HG03159 (cell line): Measurements from ENCODE around the gene EEF1A2.
"Not testable (repeated sequence)": the region's sequence is repeated elsewhere in the genome, so short reads cannot be mapped to it uniquely, and the experiment has no call there.

Experiments
- ATAC-seq: cut with Tn5 transposase; IDR thresholded peaks from one replicate; pipeline ENCODE4 v1.9.1; 2021; ENCODE audit warnings: mild to moderate bottlenecking, moderate library complexity; ENCODE audit not compliant: unreplicated experiment

EEF1A2 gene

DNA sequence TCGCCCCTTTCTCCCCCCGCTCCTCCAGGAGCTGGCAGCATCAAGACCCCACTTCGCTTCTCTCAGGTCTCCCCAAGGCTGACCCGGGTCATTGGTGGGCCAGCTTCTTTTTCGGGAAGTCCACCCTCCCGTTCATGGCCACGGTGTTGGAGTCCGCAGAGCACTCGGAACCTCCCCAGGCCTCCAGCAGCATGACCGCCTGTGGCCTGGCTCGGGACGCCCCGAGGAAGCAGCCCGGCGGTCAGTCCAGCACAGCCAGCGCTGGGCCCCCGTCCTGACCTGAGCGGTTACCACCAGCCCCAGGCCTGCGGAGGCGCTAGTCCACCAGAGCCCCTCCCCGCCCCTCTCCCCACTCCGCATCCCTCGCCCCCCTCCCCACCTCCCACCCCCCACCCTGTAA is 22.7 kb upstream of the EEF1A2 start:
- no peak for ATAC-seq

DNA sequence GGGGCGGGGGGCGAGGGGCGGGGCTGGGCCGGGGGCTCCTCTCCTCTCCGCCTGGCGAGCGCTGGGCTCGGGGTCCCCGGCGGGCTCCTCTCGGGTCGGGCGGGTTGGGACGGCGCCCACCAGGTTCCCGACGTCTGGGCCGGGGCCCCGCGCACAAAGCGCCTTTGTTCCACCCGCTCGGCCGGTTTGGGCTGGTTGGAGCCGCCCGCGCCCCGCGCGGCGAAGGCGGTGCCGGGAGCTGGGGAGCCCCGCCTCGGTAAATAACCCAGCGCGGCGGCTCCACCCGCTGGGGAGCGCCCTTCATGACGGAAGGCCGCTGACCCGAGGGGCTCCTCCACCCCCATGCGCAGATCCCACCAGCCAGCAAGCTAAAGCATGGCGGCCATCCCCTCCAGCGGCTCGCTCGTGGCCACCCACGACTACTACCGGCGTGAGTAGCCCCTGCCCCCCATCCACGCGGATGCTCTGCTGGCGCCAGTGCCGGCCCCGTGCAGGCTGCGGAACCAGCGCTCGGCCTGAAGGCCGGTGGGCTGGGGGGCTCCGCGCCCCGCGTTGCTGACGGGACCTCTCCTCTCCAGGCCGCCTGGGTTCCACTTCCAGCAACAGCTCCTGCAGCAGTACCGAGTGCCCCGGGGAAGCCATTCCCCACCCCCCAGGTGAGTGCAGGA is 22.2 kb upstream of the EEF1A2 start:
- peak; percentile 45 for ATAC-seq

DNA sequence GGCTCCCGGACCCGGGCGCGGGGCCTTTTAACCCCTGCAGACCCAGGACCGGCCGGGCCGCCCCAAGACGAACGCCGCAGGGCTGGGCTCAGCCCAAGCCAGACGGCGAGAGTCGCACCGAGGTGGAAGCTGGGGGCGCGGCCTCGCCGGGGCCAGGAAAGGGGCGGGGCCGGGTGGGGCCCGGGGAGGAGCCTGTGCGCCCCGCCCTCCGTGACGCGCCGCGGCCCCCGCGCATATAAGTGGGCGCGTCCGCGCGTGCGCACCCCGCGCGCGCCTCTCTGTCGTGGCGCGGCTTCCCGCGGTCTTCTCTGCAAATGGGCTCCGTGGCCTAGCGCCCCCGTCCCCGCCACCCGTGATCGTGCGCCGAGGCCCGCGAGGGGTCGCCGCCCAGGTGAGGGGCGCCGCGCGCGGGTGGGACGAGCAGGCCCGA is 21.6 kb upstream of the EEF1A2 start, which contains the start of gene PPDPF:
Gene PPDPF (plus strand): TSS at position 262 of the 430 bp plus-strand sequence. CDS start 544 bp downstream, outside the sequence.
- ATAC-seq: peak; percentile 68

DNA sequence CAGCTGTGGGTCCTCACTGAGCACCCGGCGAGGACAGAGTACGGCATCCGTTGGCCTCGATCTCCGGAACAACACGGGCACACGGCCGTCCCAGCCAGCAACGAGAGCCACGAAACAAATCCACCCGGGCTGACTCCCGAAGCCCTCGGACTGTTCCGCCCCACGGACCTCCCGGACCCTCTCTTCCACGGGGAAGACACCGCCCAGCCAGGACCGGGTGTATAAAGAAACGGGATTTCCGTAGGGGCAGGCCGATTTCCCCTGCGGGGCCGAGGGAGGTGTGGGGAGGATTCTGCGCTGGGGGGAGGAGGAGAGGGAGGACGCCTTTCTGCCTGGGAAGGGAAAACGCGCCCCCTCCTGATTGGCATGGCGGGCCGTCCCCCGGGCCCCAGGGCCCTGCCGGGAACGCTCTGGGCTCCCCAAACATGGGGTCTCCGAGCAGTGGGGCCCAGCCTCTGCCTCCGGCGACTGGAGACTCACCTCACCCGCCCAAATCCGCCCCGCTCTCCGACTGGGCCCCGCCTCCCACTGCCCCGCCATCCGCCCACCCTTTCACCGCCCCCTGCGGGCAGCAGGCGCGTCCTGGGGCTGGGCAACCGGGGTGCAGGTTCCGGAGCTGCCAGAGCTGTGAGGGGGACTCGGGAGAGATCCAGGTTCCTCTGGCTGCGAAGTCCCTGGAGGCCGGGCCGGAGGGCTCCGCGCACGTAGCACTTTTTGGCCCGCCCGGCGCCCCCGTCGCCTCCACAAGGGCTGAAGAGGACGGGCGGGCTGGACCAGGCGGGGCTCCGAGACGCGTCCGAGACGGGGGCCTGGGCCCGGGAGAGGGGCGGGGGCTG is 21.0 kb upstream of the EEF1A2 start:
- peak; percentile 34 for ATAC-seq

DNA sequence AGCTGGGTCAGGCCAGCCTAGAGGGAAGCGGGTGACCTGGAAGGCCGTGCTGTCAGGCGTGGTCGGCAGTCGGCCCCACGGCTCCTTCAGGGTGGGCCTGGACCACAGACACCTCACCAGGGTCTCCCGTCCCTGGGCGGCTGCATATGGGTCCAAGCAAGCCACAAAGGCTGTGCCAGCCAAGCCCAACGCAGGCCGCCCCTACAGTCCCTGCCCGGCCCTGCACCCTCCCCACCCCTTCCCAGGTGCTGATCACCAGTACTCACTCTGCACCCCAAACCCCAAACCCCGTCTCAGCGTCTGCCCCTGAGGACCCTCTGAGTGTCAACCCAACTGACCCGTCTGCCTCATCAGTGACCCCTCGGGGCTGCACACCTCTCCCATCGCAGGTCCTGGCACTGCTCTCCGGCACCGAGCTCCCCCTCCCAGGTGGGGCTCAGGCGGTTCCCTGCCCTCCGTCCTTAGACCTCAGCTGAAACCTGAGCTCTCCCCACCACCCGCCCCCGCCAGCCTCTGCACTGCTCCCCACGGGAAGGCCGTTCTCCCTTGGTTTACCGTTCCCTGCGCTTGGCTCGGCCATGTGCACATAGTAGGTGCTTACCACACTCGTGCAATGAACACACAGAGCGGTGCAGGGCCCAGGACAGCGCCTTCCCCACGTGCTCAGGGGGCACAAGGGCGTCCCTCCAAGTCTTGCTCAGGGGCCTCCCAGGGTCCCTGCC is 20.2 kb upstream of the EEF1A2 start:
- ATAC-seq: no peak

DNA sequence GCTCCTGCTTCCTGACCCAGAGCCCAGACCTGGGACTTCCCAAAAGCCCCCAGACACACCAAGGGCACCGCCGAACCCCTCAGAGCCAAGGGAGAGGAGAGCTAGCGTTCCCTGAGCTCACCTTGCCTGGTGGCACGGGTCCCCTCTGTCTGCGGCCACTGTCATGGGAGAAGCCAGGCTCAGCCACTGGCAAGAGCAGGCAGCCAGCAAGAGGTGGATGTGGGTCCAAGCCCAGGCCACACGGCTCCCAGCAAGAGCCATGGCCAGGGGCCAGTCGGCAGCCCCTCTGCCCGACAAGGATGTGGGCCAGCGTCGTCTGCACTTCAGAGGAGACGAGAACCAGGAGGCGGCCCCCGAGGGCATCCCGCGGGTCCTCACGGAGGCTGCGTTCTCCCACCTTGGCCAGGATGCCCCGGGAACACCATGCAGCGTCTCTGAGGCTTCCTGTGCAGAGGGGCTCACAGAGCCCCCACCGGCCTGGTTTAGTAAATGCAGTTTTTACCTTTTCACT is 19.5 kb upstream of the EEF1A2 start:
- no peak for ATAC-seq

DNA sequence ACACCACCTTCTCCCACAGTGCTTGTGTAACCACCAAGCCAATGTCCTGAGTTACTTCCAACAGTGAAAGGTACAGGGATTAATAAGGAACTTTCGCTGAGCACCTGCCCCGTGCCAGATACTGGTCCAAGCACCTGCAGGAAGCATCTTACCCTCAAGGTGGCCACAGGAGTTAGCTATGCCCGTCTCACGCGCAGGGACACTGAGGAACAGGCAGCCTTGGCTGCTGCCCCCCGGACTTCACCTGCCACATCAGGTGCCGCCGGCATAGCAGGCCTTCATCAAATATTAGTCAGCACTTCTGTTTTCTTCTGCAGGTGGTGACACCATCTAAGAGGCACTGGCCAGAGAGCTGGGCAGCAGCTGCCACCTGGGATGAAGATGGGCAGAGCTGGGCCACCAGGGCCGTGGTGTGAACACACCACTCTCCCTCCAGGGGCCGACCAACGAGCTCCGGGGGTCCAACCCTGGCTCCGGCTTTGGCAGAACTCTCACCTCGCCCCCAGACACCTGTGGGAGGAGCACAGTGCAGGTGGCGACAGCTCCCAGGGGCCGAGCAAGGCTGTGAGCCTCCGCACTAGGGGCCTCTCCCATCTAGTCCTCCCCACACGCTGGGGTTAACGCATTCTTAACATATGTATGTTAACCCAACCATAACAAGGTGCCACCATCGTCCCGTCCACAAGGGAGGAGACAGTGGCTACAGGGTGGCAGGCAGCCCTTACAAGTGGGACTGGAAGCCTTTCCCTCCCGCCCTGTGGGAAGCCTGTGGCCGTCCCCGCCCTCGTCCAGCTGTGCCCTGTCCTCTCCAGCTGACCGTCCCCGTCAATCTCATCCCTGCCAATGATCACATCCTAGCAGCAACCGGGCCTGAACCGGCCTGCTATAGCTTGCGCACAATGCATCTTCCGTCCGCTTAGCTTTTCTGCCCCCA is 18.8 kb upstream of the EEF1A2 start:
- ATAC-seq: no peak

DNA sequence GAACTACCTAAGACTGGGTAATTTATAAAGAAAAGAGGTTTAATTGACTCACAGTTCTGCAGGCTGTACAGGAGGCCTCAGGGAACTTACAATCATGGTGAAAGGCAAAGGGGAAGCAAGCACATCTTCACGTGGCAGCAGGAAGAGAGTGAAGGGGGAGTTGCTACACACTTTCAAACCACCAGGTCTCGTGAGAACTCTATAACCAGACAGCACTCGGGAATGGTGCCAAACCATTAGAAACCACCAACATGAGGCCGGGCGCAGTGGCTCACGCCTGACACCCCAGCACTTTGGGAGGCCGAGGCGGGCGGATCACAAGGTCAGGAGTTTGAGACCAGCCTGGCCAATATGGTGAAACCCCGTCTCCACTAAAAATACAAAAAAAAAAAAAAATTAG is 15.6 kb upstream of the EEF1A2 start:
- ATAC-seq: not testable (repeated sequence)

DNA sequence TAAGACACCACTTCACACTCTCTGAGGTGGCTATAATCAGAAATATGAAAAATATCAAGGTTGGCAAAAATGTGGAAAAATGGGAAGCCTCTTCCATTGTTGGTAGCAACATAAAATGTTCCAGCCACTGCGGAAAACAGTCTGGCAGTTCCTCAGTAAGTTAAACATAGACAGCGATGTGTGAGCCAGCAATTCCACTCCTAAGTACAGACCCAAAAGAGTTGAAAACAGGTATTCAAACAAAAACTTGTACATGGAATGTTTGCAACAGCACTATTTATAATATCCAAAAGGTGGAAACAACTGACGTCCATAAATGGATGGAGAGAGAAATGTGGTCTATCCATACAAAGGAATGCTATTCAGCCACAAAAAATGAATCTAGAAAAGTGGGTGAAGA is 14.3 kb upstream of the EEF1A2 start:
- ATAC-seq: no peak

DNA sequence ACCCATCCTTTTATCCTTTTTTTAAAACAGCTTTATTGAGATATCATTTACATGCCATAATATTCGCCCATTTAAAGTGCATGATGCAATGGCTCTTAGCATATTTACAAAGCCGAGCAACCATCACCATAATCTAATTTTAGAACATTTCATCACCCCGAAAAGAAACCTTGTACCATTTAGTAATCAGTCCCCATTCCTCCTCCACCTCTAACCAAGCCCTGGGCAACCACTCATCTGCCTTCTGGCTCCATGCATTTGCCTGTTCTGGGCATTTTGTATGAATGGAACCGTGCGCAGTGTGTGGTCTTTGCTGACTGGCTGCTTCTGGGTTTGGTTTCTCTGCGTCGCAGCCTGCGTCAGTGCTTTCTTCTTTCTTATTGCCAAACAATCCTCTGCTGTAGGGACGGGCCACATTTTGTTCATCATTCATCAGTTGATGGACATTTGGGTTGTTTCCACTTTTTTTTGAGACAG is 10.2 kb upstream of the EEF1A2 start:
- ATAC-seq: no peak

DNA sequence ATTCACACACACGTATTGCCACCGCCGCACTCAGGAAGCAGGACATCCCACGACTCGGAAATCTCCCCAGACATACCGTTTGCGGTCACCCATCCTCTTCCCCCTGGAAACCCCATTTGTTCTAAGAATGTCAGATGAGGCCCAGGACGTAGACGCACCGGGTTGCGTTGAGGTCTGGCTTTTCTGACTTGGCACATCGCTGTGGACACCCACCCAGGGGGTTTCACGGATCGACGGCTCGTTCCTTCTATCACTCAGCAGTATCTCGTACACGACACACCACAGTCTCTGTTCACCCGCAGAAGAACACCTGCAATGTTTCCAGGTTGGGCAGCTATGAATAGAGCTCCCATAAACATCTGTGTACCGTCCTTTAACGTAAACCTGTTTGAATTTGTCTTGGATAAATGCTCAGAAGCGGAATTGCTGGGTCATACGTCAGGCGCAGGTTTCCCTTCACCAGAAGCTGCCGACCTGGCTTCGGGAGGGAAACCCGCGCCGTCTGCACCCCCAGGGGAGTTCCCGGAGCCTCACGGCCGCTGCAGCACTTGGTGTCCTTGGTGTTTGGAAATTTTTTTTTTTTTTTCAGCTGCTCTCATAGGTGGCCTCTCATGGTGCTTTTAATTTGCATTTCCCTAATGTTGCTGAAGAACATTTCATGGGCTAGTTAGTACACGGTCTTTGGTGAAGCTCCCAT is 9.3 kb upstream of the EEF1A2 start:
- no peak for ATAC-seq

DNA sequence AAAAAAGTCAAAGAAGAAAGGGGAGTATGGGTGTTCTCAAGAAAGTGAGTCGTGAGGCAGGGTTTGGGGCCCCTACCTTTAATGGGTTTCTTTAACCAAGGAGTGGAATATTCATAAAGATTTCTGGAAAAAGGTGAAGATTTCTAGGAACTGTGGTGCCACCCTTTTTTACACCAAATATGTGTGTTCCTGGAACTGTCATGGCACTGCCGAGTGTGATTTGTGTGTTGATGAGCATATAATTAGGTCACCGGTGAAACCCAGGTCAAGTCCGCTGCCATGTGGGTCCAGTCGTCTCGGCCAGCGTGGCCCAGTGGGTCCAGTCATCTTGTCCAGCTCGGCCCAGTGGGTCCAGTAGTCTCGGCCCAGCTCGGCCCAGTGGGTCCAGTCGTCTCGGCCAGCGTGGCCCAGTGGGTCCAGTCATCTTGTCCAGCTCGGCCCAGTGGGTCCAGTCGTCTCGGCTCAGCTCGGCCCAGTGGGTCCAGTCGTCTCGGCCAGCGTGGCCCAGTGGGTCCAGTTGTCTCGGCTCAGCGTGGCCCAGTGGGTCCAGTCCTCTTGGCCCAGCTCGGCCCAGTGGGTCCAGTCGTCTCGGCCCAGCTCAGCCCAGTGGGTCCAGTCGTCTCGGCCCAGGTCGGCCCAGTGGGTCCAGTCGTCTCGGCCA is 8.3 kb upstream of the EEF1A2 start:
- no peak for ATAC-seq

DNA sequence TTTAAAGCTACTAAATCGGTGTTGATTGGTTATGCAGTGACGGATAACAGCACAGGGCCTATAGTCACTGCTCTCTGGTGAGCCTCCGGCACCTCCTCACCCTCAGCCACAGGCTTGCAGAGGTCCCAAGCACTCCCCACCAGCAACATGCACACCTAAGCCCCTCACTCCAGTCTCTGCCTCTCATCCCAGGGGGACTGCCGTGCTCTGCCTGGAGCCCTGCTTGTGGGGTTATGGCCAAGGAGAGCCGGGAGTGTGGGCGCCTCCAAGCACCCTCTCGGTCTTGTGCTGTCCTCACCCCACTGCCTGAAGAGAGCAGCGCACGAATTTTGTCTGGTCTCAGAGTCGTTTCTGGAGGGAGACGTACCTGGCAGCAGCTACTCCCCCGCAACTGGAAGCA is 6.8 kb upstream of the EEF1A2 start:
- no peak for ATAC-seq

DNA sequence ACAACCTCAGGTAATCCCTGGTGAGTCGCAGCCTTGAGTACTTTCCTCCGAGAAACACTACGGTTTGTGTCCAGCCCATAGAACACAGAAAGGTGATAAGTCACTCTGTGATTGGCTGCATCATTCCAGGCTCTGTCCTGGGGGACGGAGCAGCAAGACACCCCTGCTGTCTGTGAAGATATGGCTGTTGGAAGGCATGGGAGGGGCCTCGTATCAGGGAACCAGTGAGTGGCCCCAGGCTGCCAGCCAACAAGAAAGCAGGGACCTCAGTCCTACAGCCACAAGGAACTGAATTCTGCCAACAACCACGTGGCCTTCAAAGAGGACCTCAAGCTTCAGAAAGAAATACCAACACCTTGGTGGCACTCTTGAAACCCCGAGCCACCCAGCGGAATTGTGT is 6.4 kb upstream of the EEF1A2 start:
- no peak for ATAC-seq

DNA sequence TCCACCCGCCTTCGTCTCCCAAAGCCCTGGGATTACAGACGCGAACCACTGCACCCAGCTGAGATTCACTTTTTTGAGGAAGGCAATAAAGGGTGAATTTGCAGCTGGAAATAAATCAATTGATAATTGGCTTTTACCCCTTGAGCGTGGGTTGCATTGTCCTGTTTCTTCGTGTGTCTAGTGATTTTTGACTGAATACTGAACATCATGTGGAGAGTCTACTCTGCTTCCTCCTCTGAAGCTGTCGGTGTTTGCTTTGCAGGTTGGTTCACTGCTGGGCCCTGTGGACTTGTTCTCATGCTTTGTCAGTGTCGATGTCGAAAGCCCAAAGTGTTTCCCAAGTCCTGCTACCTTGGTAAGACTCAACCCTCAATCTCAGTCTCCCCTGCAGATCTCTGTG is 5.8 kb upstream of the EEF1A2 start:
- no peak for ATAC-seq

DNA sequence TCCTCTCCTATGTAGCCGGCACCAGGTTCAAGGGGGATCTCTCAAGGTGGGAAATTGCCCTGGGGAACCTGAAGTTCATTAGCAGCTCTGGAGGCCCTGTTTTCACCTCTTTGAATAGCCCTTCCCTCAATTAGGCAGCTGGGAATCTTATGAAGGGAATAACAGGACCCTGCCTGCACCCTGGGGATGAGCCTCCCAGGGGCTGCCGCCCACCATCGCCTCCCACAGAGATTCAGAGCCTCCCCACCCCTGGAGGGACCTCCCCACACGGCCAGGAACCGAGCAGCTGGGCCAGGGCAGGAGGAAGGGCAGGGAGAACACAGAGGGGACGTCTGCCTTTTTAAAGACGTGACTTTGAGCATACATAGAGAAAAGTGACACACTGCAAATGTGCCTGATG is 4.6 kb upstream of the EEF1A2 start:
- no peak for ATAC-seq

DNA sequence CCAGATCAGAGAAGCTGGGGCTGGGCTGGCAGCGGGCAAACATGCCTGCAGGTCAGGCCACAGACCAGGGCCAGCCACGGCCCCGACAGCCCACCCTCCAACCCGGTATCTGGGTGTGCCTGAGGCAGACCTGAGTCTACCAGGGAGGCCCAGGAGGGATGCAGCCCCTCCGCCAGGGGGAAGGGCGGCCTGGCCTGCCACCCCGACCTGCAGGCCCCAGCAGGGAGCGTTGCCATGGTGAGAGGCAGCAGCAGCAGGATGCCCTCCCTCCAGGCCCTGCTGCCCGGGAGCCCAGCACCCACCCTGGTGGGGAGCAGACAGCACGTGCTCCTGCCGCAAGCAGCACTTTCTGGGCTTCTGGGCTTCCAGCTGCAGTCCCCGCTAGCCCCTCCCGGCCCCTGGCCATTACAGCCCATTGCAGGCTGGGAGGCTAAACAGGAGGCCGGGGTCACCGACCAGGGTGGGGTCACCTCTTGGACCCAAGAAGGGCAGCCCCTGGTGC is 3.8 kb upstream of the EEF1A2 start:
- no peak for ATAC-seq

DNA sequence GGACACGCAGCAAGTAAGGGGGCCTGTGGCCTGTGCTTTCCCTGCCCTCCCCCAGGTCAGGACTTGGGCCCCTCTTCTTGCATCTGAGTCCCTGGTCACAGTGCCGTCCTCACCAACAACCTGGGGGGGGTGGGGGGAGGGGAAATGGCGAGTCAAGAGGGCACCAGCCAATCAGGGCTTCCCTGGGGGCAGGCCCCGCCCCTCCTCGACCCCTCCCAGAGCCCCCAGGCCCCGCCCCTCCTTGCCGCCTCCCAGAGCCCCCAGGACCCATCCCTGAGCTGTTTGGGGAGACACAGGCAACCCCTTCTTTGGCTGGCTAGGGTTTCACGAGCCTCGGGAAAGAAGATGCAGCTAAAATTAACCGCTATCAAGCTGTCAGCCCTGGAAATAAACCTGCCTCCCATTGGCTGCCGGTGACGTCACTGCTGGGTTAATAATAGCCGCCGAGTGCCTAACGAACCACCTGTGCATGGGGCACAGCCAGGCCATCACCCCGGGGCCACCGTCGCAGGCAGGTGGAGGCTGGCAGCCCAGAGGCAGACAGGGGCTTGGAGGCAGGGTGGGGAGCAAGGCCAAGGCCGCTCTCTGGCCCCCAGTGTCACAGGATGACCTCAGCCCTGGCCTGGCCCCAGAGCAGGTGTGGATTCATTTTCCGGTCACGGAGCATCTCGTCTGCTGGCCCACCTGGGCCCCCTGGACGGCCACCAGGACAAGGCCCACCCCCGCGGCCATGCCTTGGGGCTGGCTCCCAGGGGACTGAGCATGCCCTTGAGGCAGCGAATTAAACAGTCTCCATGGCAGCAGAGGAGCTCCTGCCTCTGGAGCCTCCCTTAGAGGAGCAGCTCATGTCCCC is 3.2 kb upstream of the EEF1A2 start:
- ATAC-seq: no peak
